ENCODE results near the gene ABHD17C.
"Not testable (repeated sequence)": the region's sequence is repeated elsewhere in the genome, so short reads cannot be mapped to it uniquely, and the experiment has no call there.

Gene ABHD17C

DNA sequence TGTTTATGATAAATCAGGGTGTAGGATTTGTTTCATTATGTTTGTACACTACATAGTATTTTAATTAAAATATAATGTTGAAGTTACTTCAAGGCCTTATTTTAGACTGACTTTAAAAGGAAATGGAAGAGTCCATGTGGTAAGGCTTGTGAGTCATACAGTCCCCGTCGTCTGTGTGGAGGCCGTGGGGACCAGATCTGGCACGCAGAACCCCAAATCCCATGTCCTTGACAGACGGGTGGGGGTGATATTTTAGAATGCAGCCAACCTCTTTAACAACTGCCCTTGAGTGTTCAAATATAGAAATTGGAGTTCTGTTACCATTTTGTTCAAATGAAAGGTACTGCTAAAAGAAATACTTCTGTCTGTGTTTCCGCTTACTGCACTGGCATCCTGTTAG is 35.8 kb downstream of the ABHD17C start:
- DNase-seq (ENCODE audit: low spot score), result no peak

DNA sequence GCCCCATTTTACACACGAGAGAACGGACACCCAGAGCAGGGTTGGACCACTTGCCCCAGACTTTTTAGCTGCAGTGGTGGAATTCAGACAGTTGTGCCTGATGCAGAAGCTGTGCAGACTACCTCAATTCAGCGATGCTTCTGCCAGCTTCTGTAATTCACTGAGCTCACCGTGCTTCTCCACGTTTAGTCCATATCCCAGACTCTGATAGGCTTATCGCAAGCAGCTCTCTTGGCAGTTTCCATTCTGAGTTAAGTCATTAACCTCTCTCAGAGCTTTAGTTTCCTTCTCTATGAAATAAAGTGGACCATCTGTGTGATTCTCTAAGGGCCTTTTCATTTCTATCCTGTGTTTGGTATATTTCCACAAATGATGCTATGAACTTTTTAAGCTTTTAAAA is 37.1 kb downstream of the ABHD17C start:
- DNase-seq (ENCODE audit: low spot score), result no peak

DNA sequence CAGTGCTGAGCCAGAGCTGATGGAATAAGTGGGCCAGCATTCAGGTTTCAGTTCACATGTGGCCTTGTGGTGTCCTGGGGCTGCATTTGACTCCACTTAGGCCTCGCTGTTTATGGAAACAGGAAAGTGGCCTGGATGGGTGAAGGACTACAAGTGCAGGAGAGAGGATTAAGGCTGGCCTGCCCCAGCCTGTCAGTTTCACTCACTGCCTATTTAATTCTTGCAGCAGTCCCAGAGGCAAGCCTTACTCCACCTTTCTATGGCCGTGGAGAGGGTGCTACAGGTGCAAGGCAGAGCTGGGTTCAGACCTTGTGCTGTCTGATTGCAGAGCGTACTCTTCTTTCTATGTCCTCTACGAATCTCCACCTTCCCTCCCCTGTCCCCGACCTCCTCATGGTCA is 37.7 kb downstream of the ABHD17C start:
- DNase-seq (ENCODE audit: low spot score), result no peak

GRCh38 chr15:80733460-80733859 is 38.4 kb downstream of the ABHD17C start:
- DNase-seq (ENCODE audit: low spot score), result no peak

- no peak for DNase-seq (ENCODE audit: low spot score)
These were observed 40.2 kb downstream of the ABHD17C start for GRCh38 chr15:80735344-80735743.

GRCh38 chr15:80736560-80736959 is 41.5 kb downstream of the ABHD17C start:
- no peak for DNase-seq (ENCODE audit: low spot score)

DNA sequence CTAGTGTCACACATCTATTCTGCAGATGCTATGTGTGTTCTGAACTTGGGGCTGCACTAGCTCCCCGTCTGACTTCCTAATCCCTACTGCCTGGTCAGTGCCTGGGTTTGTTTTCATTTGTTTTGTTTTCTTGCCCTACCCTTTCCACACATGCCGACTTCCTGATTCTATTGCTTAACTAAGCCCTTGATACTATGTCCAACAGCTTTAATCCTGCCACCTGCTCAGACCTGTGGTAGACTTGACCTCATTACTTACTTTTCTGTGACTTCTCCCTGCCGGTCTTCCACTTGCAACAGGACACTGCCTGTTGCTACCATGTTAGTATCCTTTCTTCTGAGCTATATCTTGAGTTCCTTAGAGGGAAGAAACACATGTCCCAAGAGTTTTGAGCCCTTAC is 44.8 kb downstream of the ABHD17C start:
- no peak for DNase-seq (ENCODE audit: low spot score)

- DNase-seq (ENCODE audit: low spot score), result no peak
These were observed 47.0 kb downstream of the ABHD17C start for GRCh38 chr15:80742081-80742480.

DNA sequence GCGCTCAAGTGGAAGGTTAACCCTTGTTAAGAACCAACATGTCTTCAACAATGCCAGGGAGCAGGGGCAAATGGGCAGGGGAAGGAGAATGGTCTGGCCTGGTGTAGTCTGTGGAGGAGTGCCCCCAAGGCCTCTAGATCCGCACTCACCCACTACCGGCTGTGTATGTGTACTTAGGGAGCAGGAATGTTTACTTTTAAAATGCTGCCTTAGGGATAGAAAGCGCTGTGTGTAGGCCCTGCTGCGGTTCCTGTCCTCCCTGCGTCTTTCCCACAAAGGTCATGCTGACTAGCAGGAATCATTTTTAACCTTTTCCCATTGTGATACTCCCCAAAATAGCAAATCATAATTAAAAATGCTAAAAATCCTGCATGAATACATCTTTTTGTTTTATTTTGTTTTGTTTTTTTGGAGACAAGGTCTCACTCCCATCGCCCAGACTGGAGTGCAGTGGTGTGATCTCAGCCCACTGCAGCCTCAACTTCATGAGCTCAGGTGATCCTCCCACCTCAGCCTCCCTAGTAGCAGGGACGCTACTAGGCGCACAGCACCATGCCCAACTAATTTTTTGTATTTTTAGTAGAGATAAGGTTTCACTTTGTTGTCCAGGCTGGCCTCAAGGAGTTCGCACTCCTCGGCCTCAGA is 48.2 kb downstream of the ABHD17C start:
- no peak for DNase-seq (ENCODE audit: low spot score)

GRCh38 chr15:80744415-80744814 is 49.3 kb downstream of the ABHD17C start:
- no peak for DNase-seq (ENCODE audit: low spot score)

DNA sequence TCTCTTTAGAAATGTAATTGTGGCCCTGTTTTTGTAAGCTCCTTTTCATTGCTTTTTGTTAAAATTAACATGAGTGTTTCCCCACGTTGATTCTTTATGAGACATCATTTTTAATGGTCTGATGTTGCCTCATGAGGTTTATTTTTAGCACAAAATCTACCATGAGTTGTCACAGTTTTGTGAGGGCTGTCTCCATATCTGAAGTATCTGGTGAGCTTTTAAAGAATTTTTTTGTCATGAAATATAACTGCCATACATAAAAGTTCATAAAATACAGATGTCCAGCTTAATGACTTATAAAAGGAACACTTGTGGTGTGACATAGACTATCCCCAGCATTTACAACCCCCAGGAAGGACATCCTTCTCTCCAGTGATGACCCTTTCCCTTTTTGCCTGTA is 49.7 kb downstream of the ABHD17C start:
- DNase-seq (ENCODE audit: low spot score), result no peak

DNA sequence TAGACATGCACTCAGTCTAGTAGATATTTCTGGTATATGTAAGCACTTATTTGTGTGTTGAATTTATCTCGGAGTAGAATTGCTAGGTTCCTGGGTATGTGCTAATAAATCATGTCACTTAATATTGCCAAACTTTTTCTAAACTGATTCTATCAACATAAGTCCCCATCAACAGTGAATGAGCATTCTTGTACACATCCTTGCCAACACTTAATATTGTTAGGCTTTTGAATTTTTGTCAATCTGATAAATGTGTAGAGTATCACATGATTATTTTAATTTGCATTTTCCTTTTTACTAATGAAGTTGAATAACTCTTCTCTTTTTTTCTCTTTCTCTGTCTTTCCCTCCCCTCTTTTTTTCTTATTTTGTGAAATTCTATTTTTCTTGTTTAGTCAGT is 50.8 kb downstream of the ABHD17C start:
- no peak for DNase-seq (ENCODE audit: low spot score)

- no peak for DNase-seq (ENCODE audit: low spot score)
These were observed 52.4 kb downstream of the ABHD17C start for GRCh38 chr15:80747317-80748053.

DNA sequence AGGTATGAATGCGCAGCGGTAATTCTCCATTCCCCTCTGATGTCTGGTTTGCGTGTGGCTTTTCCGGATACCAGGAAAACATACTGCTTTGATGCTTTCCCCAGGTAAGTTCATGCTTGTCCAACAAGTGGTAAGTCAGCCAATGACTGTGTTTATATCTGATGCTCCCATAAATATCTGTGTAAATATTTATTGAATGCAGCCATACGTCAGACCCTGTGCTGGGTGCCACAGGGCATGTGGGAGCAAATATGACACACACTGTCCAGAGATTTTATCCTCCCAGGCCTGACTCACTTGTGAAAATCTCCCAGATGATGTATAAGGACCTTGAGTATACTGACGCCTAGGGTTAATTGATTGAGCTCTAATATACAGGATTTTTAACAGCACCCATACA is 54.5 kb downstream of the ABHD17C start:
- DNase-seq (ENCODE audit: low spot score), result no peak

DNA sequence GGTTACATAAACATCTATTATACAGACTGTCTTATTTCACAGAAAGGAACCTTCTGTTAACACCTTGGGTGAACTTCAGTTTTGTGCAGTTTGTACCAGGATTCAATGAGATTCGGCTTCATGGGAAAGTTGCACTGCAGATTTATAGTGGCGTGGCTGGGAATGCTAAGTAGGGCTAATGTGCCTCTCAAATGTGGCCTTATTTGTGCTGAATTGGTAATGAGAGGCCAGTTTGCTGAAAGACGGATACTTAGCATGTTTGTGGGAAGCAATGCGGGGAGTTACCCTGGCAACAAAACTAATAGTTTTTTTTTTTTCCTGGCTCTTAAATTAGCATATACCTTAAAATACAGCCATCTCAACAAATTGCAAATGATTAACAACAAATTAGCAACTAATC is 55.5 kb downstream of the ABHD17C start:
- no peak for DNase-seq (ENCODE audit: low spot score)

DNA sequence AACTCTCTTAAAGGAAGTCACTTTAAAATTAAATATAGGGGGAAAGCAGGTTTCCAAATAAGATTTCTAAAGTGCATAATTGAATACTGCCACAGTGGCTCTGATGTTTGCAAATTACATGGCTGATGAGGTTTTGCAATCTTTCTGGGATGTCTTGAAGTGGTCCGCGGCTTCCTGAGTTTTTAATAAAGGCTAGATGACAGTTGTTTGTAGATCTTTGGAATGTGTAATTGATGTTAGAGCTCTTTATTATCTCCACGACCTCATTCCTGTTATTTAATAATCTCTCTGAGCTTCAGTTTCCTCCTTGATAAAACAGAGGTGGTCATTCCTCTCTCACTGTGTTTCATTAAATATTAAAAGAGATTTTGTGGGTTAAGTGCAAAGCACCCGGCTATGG is 57.1 kb downstream of the ABHD17C start:
- DNase-seq (ENCODE audit: low spot score), result no peak

DNA sequence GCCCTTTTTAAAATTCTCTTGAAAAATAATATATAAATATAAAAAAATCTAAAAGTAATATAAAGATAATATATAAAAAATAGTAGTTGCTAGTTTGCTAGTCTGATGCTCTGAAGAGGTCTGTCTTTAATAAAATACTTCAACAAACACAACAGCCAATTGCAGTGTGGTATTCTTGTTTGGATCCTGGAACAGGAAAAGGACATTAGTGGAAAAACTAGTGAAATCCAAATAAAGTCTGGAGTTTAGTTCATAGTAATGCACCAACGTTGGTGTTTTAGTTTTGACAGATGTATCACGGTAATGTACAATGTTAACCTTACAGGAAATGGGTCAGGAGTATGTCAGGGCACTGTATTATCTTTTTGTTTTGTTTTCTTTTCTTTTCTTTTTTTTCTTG is 58.1 kb downstream of the ABHD17C start:
- no peak for DNase-seq (ENCODE audit: low spot score)

DNA sequence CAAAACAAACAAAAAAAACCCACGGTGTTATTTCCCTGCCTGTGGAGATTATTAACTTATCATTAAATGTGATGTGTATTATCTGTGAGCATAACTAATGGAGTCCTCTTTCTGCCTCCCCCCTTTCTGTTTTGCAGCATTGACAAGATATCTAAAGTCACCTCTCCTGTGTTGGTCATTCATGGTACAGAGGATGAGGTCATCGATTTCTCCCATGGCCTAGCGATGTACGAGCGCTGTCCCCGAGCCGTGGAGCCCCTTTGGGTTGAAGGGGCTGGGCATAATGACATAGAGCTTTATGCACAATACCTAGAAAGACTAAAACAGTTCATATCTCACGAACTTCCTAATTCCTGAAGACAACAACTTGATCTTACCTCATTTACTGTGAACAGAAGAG is 58.9 kb downstream of the ABHD17C start:
- no peak for DNase-seq (ENCODE audit: low spot score)

GRCh38 chr15:80755885-80756284 is 60.8 kb downstream of the ABHD17C start:
- DNase-seq (ENCODE audit: low spot score), result no peak

GRCh38 chr15:80758130-80758745 is 63.1 kb downstream of the ABHD17C start:
- no peak for DNase-seq (ENCODE audit: low spot score)

DNA sequence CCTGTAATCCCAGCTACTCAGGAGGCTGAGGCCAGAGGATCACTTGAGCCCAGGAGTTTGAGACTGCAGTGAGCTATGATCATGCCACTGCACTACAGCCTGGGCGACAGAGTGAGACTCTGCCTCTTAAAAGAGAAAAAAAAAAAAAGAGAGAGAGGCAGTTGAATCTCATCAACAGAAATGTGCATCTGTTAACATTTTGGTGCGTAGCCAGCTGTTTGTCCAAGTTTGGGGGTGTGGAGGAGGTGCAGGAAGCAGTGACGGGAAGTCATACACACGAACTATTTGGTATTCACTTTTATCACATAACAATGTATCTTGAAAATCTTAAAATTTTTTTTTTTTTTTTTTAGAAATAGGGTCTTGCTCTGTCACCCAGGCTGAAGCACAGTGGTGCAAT is 65.8 kb downstream of the ABHD17C start:
- no peak for DNase-seq (ENCODE audit: low spot score)

DNA sequence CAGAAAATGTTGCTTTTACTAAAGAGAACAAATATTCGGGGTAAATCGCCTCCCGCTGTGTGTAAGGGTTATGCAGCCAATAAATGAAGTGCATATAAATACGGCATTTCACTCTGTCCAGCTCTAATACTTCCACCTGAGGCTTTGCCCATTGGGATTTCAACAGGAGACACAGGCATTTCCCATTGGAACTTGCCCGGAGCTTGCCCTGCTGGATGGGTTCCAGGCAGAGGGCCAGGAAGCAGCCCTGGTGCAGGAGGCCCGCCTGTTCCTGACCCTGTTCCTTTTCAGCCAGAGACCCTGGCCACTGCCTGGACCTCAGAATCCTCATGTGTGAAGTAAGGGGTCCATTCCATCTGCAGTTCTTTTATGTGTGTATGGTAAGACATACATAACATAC is 66.6 kb downstream of the ABHD17C start:
- no peak for DNase-seq (ENCODE audit: low spot score)

GRCh38 chr15:80763235-80763634 is 68.1 kb downstream of the ABHD17C start:
- not testable (repeated sequence) for DNase-seq (ENCODE audit: low spot score)

DNA sequence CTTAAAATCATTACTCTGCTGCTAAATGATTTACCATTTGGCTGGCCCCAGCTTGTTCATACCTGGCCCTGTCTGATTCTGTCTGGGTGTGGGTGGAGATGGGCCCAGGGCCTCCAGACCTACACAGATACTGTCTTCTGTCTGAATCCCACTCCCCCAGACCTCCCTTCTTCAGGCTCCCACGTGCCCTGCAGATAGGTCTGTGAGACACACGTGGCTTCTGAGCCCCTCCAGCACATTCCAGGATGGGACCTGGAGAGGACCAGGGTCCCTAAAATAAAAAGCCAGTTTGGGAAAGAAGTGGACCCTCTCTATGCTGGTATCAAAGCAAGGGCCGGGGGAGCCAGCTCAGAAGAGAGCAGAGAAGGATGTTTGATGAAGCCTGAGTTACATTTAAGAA is 69.4 kb downstream of the ABHD17C start:
- no peak for DNase-seq (ENCODE audit: low spot score)

Data from NAMALWA (cell line).